Heart left ventricle (tissue), 13 donors: ENCODE measurements around the gene ZNF18.

ENCODE experiments used
- POLR2A ChIP-seq, 2 donors: fragments of 450-650 bp; IDR thresholded peaks; one replicate each; pipeline ENCODE4 v1.6.1; 2017; ENCODE audit warnings: antibody characterized with exemption in 2 of 2, mild to moderate bottlenecking in 2 of 2, moderate library complexity in 2 of 2
- TF ChIP-seq, protein P1 (sequence below), 12 donors: fragments of 200-600 bp; sonication (generic) in 4 of 12; IDR thresholded peaks; one replicate each; pipeline versions ENCODE4 v1.5.0 to v1.8.0; 2018 to 2022; ENCODE audit warnings: antibody characterized with exemption in 12 of 12, mild to moderate bottlenecking in 5 of 12
- donor health status: ischemic (EF 13 %, LVEDD 7.1; RV severe dilation, severe dysfunction).
- donor health status: DM: no; HTN: yes; CAD: no.
- donor health status: DM: no; HTN: no; CAD: no.
- donor health status: ischemic (EF 25% LVEDD 6.9; RV normal size, moderate dysfunction).
- donor health status: ischemic (EF 25% LVEDD 5.7; RV mildly dilated, moderate dysfunction).
- donor health status: ischemic (EF 35%, LVEDD 5.7; RV mildly dilated, moderate dysfunction).
- donor health status: nonischemic (EF 11% LVEDD 7.7; RV severe dilation, severe dysfunction).
- donor health status: DM: yes; HTN: yes; CAD: no.
- donor health status: PGD.
- donor health status: ischemic (EF 29% LVEDD 5.4; RV normal size, mild dysfunction).
- donor health status: nonischemic (EF 23%, LVEDD 6.1; RV moderate dilation, normal function).

DNA sequence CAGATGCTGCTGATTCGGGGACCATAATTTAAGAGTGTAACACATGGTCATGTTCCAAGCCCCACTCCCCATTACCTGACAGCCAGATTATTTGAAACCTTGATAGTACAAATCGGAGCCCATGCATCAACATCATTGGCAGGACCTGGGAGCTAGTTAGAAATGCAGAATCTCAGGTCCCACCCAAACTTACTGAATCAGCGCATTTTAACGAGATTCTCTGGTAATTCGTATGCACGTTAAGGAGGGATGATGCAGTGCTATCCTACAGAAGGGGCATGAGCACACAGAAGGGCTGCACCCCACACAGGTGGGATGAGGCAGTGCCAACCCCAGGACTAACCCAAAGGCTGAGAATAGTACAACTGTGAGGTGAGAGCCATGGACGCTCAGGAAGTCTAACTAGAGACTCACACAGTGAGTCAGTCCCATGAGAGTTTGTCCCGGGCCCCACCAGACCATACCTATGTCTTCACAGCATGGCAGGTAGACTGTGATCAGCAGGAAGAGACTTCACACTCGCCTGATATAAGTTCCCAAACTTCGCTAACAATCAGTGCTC, 64.9 kb downstream of the ZNF18 start:
- TF ChIP-seq, protein P1, sequence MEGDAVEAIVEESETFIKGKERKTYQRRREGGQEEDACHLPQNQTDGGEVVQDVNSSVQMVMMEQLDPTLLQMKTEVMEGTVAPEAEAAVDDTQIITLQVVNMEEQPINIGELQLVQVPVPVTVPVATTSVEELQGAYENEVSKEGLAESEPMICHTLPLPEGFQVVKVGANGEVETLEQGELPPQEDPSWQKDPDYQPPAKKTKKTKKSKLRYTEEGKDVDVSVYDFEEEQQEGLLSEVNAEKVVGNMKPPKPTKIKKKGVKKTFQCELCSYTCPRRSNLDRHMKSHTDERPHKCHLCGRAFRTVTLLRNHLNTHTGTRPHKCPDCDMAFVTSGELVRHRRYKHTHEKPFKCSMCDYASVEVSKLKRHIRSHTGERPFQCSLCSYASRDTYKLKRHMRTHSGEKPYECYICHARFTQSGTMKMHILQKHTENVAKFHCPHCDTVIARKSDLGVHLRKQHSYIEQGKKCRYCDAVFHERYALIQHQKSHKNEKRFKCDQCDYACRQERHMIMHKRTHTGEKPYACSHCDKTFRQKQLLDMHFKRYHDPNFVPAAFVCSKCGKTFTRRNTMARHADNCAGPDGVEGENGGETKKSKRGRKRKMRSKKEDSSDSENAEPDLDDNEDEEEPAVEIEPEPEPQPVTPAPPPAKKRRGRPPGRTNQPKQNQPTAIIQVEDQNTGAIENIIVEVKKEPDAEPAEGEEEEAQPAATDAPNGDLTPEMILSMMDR (IDR thresholded peaks at IDR 0.05), result no peak
- TF ChIP-seq POLR2A (IDR thresholded peaks at IDR 0.05), result no peak
